GM20431 (cell line): Measurements from ENCODE around the gene FOXD3.
"Not testable (repeated sequence)": the region's sequence is repeated elsewhere in the genome, so short reads cannot be mapped to it uniquely, and the experiment has no call there.

ENCODE experiments used
- in situ Hi-C: fragments of 300-500 bp; cut with MseI, MboI; formaldehyde crosslinking; loops from one replicate; pipeline ENCODE4 v1.15.0; 2020; ENCODE audit warnings: low sequenced_read_pairs; ENCODE audit not compliant: unreplicated experiment

Gene FOXD3

GRCh38 chr1:63352736-63353135 is 30.4 kb downstream of the FOXD3 start:
- in situ Hi-C loops = no loop called here

- in situ Hi-C loops = not testable (repeated sequence)
These were observed 33.9 kb downstream of the FOXD3 start for GRCh38 chr1:63356234-63356633.

GRCh38 chr1:63359561-63359960 is 37.2 kb downstream of the FOXD3 start:
- in situ Hi-C loops = no loop called here

GRCh38 chr1:63362073-63362472 is 39.7 kb downstream of the FOXD3 start:
- in situ Hi-C loops = no loop called here

- in situ Hi-C loops = no loop called here
These were observed 40.2 kb downstream of the FOXD3 start for GRCh38 chr1:63362578-63362977.

GRCh38 chr1:63363014-63363413 is 40.6 kb downstream of the FOXD3 start:
- in situ Hi-C loops = no loop called here

GRCh38 chr1:63366908-63367214 is 44.5 kb downstream of the FOXD3 start:
- in situ Hi-C loops = no loop called here

- in situ Hi-C loops = no loop called here
These were observed 45.1 kb downstream of the FOXD3 start, which contains the start of gene ALG6 for GRCh38 chr1:63367215-63368103. TSS of gene ALG6 (plus strand) at chr1:63367627. CDS start at chr1:63370978, 3,351 bp downstream.

GRCh38 chr1:63368131-63368530 is 45.8 kb downstream of the FOXD3 start:
- in situ Hi-C loops = no loop called here
